Occipital lobe (tissue), 3 donors: ENCODE data around the gene ZNF724. TPM values are rescaled to one million over a fixed set of nuclear protein-coding genes. Genes with fewer than 3 reads are reported as not detected.
"Not testable (repeated sequence)": the region's sequence is repeated elsewhere in the genome, so short reads cannot be mapped to it uniquely, and the experiment has no call there.

Experiments
- DNase-seq: peaks from one replicate; lab custom pipeline; 2025; lab: John Stamatoyannopoulos, UW
- small RNA-seq: library from RNA; depleted of rRNA; stranded (forward); fragments of <200 nt; gene quantifications from one replicate; pipeline ENCODE3, GENCODE V24; 2014
- total RNA-seq: library from RNA; depleted of rRNA; stranded (reverse); fragments of >200 nt; gene quantifications from one replicate; pipeline ENCODE4 v1.2.3, GENCODE V29; 2014

ZNF724 gene
- total RNA-seq, 1 donor from 2014 or later = 24.8 TPM

DNA sequence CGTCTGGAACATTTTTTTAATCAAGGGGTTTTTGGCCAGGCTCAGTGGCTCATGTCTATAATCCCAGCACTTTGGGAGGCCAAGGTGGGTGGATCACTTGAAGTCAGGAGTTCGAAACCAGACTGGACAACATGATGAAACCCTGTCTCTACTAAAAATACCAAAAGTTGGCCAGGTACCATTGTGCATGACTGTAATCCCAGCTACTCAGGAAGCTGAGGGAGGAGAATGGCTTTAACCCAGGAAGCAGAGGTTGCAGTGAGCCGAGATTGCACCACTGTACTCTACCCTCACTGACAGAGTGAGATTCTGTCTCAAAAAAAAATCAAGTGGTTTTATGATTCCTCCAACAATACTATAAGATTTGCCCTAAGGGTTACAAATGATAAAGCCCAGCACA lies 3.1 kb upstream of the ZNF724 start:
- DNase-seq = not testable (repeated sequence)

DNA sequence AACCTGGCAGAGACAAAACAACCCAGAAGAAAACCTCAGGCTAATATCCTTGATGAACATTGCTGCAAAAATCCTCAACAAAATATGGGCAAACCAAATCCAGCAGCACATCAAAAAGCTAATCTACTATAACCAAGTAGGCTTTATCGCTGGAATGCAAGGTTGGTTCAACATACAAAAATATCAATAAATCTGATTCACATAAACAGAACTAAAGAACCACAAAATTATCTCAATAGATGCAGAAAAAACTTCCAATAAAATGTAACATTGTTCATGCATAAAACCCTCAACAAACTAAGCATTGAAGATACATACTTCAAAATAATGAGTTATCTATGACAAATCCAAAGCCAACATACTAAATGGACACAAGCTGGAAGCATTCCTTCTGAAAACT lies 8.8 kb downstream of the ZNF724 start:
- DNase-seq = no peak

DNA sequence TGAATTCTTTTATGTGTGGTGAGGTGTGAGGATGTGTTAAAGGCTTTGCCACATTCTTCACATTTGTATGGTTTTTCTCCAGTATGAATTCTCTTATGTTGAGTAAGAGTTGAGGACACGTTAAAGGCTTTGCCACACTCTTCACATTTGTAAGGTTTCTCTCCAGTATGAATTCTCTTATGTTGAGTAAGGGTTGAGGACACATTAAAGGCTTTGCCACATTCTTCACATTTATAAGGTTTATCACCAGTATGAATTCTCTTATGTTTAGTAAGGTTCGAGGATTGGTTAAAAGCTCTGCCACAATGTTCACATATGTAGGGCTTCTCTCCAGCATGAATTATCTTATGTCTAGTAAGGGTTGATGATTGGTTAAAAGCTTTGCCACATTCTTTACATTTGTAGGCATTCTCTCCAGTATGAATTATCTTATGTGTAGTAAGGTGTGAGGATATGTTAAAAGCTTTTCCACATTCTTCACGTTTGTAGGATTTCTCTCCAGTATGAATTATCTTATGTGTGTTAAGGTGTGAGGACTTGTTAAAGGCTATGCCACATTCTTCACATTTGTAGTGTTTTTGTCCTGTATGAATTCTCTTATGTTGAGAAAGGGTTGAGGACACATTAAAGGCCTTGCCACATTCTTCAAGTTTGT lies 27.1 kb downstream of the ZNF724 start:
- DNase-seq = no peak

DNA sequence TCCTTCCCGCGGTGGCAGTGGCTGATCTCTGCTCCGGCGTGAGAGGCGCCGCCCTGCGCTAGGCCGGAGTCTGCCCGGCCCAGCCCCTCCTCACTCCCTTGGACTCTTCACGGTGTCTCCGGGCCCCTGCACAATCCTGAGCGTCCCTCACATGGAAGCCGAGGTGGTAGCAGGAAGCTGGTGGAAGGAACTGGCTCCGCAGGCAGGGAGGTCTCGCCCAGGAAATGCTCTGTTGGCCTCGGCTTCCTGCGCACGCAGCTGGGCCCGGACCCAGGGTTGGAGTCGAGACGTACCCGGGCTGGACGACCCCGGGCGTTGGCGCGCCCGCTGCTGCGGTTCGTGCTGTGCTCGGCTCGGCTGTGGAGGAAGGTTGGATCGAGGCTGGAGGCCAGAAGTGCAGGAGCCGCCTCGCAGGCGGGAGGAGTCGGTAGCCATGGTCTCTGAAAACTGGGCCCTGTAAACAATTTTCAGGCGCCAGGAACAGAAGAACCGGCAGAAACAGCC lies 46.3 kb downstream of the ZNF724 start:
- DNase-seq = no peak

DNA sequence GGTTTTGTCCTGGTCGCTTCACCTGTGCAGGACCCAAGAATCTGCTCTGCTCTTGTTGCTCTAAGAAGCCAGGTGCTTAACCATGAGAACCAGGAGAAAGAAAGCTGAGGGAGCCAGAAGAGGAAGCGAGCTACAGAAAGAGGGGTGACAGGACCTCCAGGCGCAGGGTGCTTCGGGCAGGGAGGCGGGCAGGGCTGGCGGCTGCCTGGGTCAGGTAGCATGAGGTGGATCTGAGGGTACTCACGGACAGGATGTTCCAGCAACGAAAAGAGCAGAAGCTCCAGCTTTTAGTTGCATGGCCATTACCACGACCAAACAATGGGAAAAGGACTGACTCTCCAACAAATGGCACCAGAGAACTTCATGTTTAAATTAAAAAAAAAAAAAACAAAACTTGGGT lies 59.9 kb downstream of the ZNF724 start:
- no peak for DNase-seq

DNA sequence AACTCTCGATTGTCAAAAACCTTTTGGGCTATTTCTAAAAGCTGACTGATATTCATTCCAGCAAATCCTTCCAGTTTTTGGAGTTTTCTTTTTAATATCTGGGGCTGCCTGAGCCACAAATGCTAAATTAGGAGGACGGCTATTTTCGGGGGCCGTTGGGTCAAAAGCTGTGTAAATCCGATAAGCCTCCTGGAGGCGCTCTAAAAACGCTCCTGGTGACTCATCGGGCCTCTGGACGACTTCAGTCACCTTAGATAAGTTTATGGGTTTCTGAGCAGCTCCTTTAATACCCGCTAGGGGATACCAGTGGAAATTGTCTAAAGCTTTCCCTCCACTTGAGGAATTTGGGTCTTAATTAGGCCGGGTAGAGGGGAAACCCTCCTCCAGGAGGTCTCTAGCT lies 66.9 kb downstream of the ZNF724 start:
- DNase-seq = no peak

Small RNA genes lying within 50 kb of the gene (small RNA-seq; reads per million reads assigned to genes)
- gene VN1R91P = not detected

Other genes starting within 250 kb of the ZNF724 start
- 0.16 TPM for gene ZNF728, start 247.2 kb downstream of the ZNF724 start, total RNA-seq
- gene ZNF730, start 133.4 kb downstream of the ZNF724 start, total RNA-seq = 21.5 TPM
- 889 TPM for gene ZNF91, start 145.1 kb upstream of the ZNF724 start, total RNA-seq